Endothelial cell of umbilical vein (primary cell): ENCODE data around the gene DEDD. TPM values are rescaled to one million over a fixed set of nuclear protein-coding genes. Genes with fewer than 3 reads are reported as not detected.

ENCODE experiments used
- BruUV-seq: library from RNA; stranded (reverse); fragments of 400-500 nt; replicated peaks from 2 replicates; lab custom pipeline; 2021; lab: Mats Ljungman, UMichigan
- CTCF ChIA-PET: fragments of 300-600, 350-600 bp; sonication (Branson Sonifier 250); formaldehyde crosslinking; loops from one replicate; lab custom pipeline; 2021; ENCODE audit warnings: antibody characterized with exemption, inconsistent platforms; lab: Charles Lee
- POLR2A ChIA-PET: fragments of 300-600, 350-600 bp; sonication (Branson Sonifier 250); formaldehyde crosslinking; loops from one replicate; lab custom pipeline; 2021; ENCODE audit warnings: antibody characterized with exemption, inconsistent platforms; lab: Charles Lee
- DNase-seq: peaks from one replicate; pipeline ENCODE4 v3.0.0-alpha.2; 2011; ENCODE audit warnings: low read depth, low spot score
- FAIRE-seq: peaks from 2 replicates; lab custom pipeline; 2011; peaks lifted over from hg19 to GRCh38; lab: Jason Lieb, UNC
- H2AFZ ChIP-seq: 2 replicates; pipeline ENCODE4 v1.6.0; 2012; ENCODE audit warnings: low read depth, low read length, control low read depth, inconsistent platforms
- H3K27ac ChIP-seq: 2 replicates; pipeline ENCODE4 v1.5.1; 2011; ENCODE audit warnings: low read depth, mild to moderate bottlenecking, control low read depth, low read length, moderate library complexity; ENCODE audit not compliant: insufficient read depth
- H3K27me3 ChIP-seq, 2 experiments: 2 replicates each; pipeline versions ENCODE4 v1.6.0 to v1.6.1; 2011; ENCODE audit warnings: low read length in 2 of 2, mixed read lengths in 1 of 2; ENCODE audit not compliant: control insufficient read depth in 2 of 2, insufficient read depth in 2 of 2
- H3K36me3 ChIP-seq, 2 experiments: 2 replicates in 1 of 2; 3 replicates in 1 of 2; pipeline ENCODE4 v1.5.1; 2011; ENCODE audit warnings: low read length in 2 of 2, mild to moderate bottlenecking in 1 of 2, moderate library complexity in 1 of 2; ENCODE audit not compliant: control insufficient read depth in 2 of 2, insufficient read depth in 2 of 2; ENCODE audit errors: extremely low read depth in 1 of 2
- H3K4me1 ChIP-seq: 3 replicates; pipeline ENCODE4 v1.5.1; 2011; ENCODE audit warnings: mild to moderate bottlenecking, low read length; ENCODE audit not compliant: control insufficient read depth, insufficient read depth; ENCODE audit errors: extremely low read depth
- H3K4me2 ChIP-seq: 2 replicates; pipeline ENCODE4 v1.6.1; 2011; ENCODE audit warnings: low read length, control low read depth, mixed read lengths; ENCODE audit not compliant: insufficient read depth
- H3K4me3 ChIP-seq, 3 experiments: fragments of 200-600 bp in 1 of 3; sonication (generic), shearing (Covaris generic) in 1 of 3; replicated peaks in 1 of 3; 2 replicates each; pipeline ENCODE4 v1.5.1; 2011 to 2016; ENCODE audit warnings: control low read depth in 3 of 3, low read length in 3 of 3, mild to moderate bottlenecking in 2 of 3, inconsistent platforms in 1 of 3, low read depth in 1 of 3, moderate library complexity in 1 of 3; ENCODE audit not compliant: insufficient read depth in 1 of 3
- H3K79me2 ChIP-seq: 2 replicates; pipeline ENCODE4 v1.6.0; 2012; ENCODE audit warnings: low read length, inconsistent platforms; ENCODE audit not compliant: control insufficient read depth, insufficient read depth
- H3K9ac ChIP-seq: replicated peaks from 2 replicates; pipeline ENCODE3; 2011; ENCODE audit warnings: low read length, control low read depth; ENCODE audit not compliant: insufficient read depth; ENCODE audit errors: extremely low read depth
- H3K9me1 ChIP-seq: replicated peaks from 3 replicates; pipeline ENCODE4 v1.6.0; 2011; ENCODE audit warnings: mild to moderate bottlenecking, low read length; ENCODE audit not compliant: control insufficient read depth, insufficient read depth; ENCODE audit errors: extremely low read depth
- H3K9me3 ChIP-seq: replicated peaks from 2 replicates; pipeline ENCODE4 v1.5.1; 2012; ENCODE audit warnings: low read length, inconsistent platforms; ENCODE audit not compliant: control insufficient read depth, insufficient read depth
- H4K20me1 ChIP-seq: replicated peaks from 2 replicates; pipeline ENCODE3; 2011; ENCODE audit warnings: mild to moderate bottlenecking, low read length; ENCODE audit not compliant: control insufficient read depth, insufficient read depth; ENCODE audit errors: extremely low read depth
- CTCF ChIP-seq, 2 donors: IDR thresholded peaks; 1 replicate in 1 of 2; 2 replicates in 1 of 2; pipeline ENCODE4 v1.5.1; 2011; ENCODE audit warnings: low read length in 2 of 2, mild to moderate bottlenecking in 2 of 2, moderate library complexity in 2 of 2, control low read depth in 1 of 2, inconsistent platforms in 1 of 2, low read depth in 1 of 2; ENCODE audit not compliant: insufficient read depth in 1 of 2; ENCODE audit errors: extremely low read depth in 1 of 2
- EZH2 ChIP-seq: IDR thresholded peaks from 2 replicates; pipeline ENCODE4 v1.6.1; 2012; ENCODE audit warnings: borderline replicate concordance, low read depth, mild to moderate bottlenecking, moderate library complexity, low read length, inconsistent platforms; ENCODE audit not compliant: severe bottlenecking
- FOS ChIP-seq: IDR thresholded peaks from 2 replicates; pipeline ENCODE4 v1.6.1; 2011; ENCODE audit warnings: mild to moderate bottlenecking, low read length, moderate library complexity, borderline replicate concordance; ENCODE audit not compliant: insufficient read depth
- GATA2 ChIP-seq: IDR thresholded peaks from 2 replicates; pipeline ENCODE4 v1.7.0; 2011; ENCODE audit warnings: low read depth, mild to moderate bottlenecking, moderate library complexity, mixed read lengths, low read length; ENCODE audit not compliant: insufficient read length, insufficient read depth
- JUN ChIP-seq: IDR thresholded peaks from 2 replicates; pipeline ENCODE4 v1.6.1; 2011; ENCODE audit warnings: borderline replicate concordance, low read depth; ENCODE audit not compliant: insufficient read length, insufficient read depth
- MAX ChIP-seq: IDR thresholded peaks from 2 replicates; pipeline ENCODE4 v1.6.1; 2011; ENCODE audit not compliant: insufficient read depth, insufficient read length
- MYC ChIP-seq: IDR thresholded peaks from one replicate; pipeline ENCODE4 v1.6.1; 2011; ENCODE audit warnings: mild to moderate bottlenecking, low read depth, low read length
- POLR2A ChIP-seq: IDR thresholded peaks from 2 replicates; pipeline ENCODE4 v1.6.1; 2012; ENCODE audit warnings: low read depth, mild to moderate bottlenecking, control low read depth, low read length
- POLR2AphosphoS5 ChIP-seq: IDR thresholded peaks from 2 replicates; pipeline ENCODE4 v1.6.1; 2012; ENCODE audit warnings: low read depth, mild to moderate bottlenecking, control low read depth, low read length, moderate library complexity; ENCODE audit not compliant: insufficient read depth
- dilution Hi-C: fragments of 300-500 bp; cut with MboI; formaldehyde crosslinking; loops from one replicate; pipeline ENCODE4 v1.15.0; 2019; ENCODE audit warnings: low sequenced_read_pairs; ENCODE audit not compliant: extremely low pct_ligation_motif_present
- intact Hi-C: fragments of 100-400 bp; cut with micrococcal nuclease; formaldehyde crosslinking; loops from one replicate; pipeline ENCODE4 v1.10.0; 2022
- polyA plus RNA-seq, 4 experiments: library from polyadenylated mRNA; depleted of rRNA in 3 of 4; stranded (reverse) in 3 of 4; unstranded in 1 of 4; fragments of >200 nt; gene quantifications; 2 replicates each; pipeline versions ENCODE4 v1.2.1 to v1.2.3, GENCODE V29; 2011 to 2012; ENCODE audit warnings: missing spikeins in 1 of 4
- total RNA-seq: library from RNA; stranded (reverse); gene quantifications from 2 replicates; pipeline ENCODE4 v1.2.3, GENCODE V29; 2021

Gene DEDD
- total and polyA plus RNA-seq, 2 donors (not counting 3 experiments of a cell fraction or from before 2014, with no cell fraction given), result 50.2 to 78.3 TPM

- Histone ChIP-seq H3K4me1 (peaks cover 7% of the 10 kb centered on the region), H3K4me3 (no peak overlapping the region), H3K4me2 (no peak overlapping the region), H3K79me2 (peaks cover 8% of the 10 kb centered on the region), H3K27ac (no peak overlapping the region), H2AFZ (no peak overlapping the region), H3K36me3 (peaks cover 11 to 24% of the 10 kb centered on the region in 2 experiments), H3K9ac (no peak overlapping the region), H3K9me1 (no peaks in the 10 kb centered on the region), H3K27me3 (no peaks in the 10 kb centered on the region), H3K9me3 (no peaks in the 10 kb centered on the region), H4K20me1 (no peaks in the 10 kb centered on the region)
- ChIA-PET POLR2A (no interaction called here), CTCF (interaction anchor here (2.3 kb wide), 1 partner anchor 9 kb away, joined by 8 read pairs; no protein-coding TSS in a partner anchor)
- intact Hi-C loops, result no loop called here
- TF ChIP-seq JUN (no peak), MAX (no peak), CTCF (IDR thresholded peaks at IDR 0.05; ENCODE audit: extremely low read depth in 1 of 2, insufficient read depth in 1 of 2, low read depth in 1 of 2, low read length in 2 of 2) (no peak), EZH2 (no peak), POLR2A (no peak), FOS (no peak), MYC (no peak), POLR2AphosphoS5 (no peak), GATA2 (no peak)
- BruUV-seq, result no TSS peak
- no peak for DNase-seq
- FAIRE-seq, result no peak
- dilution Hi-C loops, result no loop called here
These were observed 39.9 kb upstream of the DEDD start for GRCh38 chr1:161172349-161172748.
